HG03575 (cell line): ENCODE data around the gene GUCY2D.
"Not testable (repeated sequence)": the region's sequence is repeated elsewhere in the genome, so short reads cannot be mapped to it uniquely, and the experiment has no call there.

ENCODE experiments used
- ATAC-seq: cut with Tn5 transposase; IDR thresholded peaks from one replicate; pipeline ENCODE4 v1.9.1; 2021; ENCODE audit not compliant: unreplicated experiment, insufficient number of reproducible peaks, low FRiP score; ENCODE audit errors: extremely low read depth

The GUCY2D gene

DNA sequence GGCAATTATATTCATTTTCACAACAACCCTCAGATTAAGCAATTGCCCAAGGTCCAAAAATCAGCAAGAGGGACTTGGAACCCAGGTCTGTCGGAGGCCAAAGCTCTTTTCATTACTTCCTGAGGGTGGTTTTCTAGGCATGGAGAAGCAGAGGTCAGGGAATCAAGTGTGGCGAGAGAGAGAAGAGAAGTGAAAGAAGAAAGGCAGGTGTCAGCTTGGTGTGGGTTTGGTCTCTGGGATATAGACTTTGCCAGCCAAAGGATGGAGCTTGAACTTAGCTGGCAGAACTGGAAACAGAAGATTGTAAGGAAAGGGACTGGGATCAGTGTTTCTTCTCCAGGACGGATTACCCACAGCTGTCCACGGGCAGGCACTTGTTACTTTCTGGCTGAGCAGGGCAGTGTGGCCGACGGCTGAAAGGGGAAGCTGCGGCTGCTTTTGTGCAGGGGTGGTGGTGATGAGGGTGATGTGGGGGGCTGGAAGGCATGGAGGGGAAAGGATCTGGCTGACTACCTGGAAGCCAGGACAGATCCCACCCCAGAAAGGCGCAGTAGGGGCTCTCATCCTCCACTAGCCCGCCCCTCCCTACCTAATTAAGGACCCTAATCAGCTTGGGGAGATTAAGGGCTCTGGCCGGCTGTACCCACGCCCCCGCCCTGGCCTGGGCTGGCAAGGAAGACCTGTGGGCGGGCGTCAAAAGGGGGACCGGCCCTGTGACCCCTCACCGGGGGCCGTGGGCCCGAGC lies at the start of gene GUCY2D:
TSS of gene GUCY2D (plus strand) at position 640 of the 745 bp plus-strand sequence. CDS start 433 bp downstream, outside the sequence.
- no peak for ATAC-seq

DNA sequence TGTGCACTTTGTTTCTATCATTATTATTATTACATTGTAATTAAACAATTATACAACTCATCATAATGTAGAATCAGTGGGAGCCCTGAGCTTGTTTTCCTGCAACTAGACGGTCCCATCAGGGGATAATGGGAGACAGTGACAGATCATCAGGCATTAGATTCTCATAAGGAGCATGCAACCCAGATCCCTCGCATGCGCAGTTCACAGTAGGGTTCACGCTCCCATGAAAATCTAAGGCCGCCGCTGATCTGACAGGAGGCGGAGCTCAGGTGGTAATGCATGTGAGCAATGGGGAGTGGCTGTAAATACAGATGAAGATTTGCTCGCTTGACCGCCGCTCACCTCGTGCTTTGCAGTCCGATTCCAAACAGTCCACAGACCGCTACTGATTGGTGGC lies 49.1 kb upstream of the GUCY2D start:
- not testable (repeated sequence) for ATAC-seq

DNA sequence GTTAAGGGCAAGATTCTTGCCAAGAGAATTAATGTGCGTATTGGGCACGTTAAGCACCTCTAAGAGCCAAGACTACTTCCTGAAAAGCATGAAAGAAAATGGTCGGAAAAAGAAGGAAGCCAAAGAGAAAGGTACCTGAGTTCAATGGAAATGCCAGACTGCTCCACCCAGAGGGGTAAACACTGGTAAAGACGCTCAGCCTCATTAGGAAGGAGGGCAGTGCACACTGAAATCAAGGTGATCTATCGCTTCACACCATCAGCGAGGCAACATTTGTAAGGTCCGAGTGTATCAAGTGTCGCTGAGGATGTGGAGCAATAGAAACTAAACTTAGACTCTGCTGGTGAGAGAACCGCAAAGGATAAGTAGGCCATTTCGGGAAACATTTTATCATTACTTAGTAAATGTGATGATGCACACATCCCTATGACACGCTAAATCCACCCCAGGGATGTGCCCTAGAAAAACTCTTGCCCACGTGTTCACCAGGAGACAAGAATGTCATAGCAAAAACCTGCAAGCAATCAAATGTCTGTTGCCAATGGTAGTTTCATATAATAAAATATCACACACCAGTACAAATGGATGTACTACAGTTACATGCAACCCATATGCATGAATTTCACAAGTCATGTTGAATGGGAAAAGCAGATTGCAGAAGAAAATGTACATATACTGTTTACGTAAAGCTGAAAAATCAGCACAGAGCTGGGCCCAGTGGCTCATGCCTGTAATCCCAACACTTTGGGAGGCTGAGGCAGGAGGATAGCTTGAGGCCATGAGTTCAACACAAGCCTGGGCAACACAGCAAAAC lies 46.8 kb upstream of the GUCY2D start:
- ATAC-seq: no peak

- ATAC-seq: no peak
Observed at GRCh38 chr17:7956228-7956965, 46.0 kb upstream of the GUCY2D start.

DNA sequence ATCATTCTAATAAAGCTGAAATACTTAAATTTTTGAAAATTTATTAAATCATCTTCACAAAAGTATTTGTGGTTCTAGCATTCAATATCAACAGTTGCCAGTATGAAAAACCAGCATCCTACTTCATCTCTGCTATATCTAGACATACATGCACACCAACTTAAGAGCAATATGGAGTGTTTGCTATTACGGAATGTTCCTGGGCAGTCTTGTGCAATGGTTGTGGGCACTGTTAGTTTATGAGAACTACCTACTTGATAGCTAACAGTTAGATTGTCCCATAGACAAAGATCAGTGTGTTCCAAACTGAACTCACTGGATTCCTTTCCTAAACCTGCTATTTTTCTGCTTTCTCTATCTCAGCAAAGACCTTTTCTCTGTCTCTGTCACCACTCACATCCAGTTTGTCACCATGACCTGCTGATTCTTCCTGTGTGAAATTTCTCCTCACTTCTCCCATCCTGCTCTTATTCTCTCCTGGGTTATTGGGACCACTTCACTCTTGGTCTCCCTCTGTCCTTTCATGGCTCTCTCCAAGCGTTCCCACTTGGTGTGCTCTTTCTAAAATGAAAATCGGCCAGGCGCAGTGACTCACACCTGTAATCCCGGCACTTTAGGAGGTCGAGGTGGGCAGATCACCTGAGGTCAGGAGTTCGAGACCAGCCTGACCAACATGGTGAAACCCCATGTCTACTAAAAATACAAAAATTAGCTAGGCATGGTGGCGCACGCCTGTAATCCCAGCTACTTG lies 42.7 kb upstream of the GUCY2D start:
- ATAC-seq: no peak

- ATAC-seq: no peak
Observed at GRCh38 chr17:7961421-7961820, 41.0 kb upstream of the GUCY2D start.

GRCh38 chr17:7967751-7968150 lies 34.7 kb upstream of the GUCY2D start:
- ATAC-seq: no peak

DNA sequence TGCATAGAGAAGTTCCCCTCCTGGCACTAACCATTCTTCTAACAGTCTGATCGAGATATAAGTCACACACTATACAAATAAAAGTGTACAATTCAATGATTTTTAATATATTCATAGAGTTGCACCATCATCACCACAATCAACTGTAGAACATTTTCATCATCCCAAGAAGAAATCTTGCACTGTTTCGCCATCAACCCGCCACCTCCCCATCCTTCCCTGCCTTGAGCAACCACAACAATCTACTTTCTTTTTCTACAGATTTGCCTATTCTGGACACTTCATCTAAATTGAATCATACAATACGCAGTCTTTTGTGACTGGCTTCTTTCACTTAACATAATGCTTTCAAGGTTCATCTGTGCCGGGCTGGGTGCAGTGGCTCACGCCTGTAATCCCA lies 33.0 kb upstream of the GUCY2D start:
- no peak for ATAC-seq

GRCh38 chr17:7971651-7972050 lies 30.8 kb upstream of the GUCY2D start:
- ATAC-seq: no peak

DNA sequence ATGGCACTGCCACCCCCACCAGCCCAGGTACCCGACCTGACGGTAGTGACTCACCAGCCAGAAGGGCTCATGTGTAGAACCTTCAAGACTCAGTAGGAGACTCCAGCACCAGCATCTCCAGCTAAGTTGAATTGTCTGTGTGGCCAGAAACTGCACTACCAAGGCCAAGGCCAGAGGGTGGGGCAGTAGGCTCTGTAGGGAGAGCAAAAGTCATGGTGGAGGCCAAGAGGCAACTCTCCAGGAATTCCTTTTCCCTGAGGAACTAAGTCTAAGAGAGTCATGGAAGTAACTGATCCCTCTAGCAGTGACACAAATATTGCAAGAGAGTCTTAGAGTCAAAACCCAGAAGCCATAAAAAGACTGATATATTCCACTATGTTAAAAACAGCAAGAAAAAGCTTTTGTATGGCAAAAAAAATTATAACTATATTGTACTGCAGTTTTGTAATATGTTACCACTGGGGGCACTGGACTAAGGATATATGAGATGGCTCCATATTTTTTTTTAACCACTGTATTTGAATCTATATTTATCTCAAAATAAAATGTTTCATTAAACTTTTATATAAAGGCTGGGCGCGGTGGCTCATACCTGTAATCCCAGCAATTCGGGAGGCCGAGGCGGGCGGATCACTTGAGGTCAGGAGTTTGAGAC lies 30.2 kb upstream of the GUCY2D start:
- no peak for ATAC-seq

DNA sequence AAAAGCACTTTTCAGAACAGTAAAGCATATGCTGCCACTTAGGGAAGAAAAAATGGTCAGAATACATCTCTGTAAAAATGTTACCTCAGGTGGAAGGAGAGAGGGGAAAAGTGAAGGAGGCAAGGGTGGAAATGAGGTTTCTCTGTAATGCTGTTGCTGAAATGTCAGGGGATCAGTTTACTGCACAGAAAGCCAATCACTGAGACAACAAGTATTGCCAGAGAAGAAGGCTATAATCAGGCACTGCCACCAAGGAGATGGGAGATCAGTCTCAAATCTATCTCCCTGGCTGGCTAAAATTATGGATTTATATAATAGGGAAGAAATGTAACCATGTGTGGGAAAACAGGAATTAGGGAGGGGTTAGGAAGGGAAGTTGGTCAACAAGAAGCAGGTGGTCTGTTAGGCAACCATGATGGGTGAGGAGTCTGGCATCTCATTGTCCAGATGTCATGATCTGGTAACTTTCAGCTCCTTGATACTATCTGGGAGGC lies 27.7 kb upstream of the GUCY2D start:
- ATAC-seq: no peak

- no peak for ATAC-seq
Observed at GRCh38 chr17:7977039-7977438, 25.4 kb upstream of the GUCY2D start.

DNA sequence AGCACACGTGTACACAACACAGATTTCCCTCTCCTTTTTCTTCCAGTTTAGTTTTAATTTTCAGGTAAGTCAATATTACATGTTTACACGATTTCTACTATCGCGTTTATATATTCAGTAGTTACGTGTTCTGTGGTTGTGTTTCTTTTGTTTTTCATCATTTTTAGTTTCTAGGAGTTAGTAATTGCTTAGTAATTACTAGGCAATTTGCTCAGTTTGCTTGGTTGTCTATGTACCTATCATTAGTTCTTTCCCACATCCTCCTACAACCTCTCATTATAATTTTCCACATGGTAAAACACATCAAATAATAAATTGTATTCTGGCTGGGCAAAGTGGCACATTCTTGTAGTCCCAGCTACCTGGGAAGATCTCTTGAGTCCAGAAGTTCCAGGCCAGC lies 24.6 kb upstream of the GUCY2D start:
- ATAC-seq: no peak

- ATAC-seq: no peak
Observed at GRCh38 chr17:7982173-7982572, 20.2 kb upstream of the GUCY2D start.

GRCh38 chr17:7982666-7983065 lies 19.7 kb upstream of the GUCY2D start:
- no peak for ATAC-seq

GRCh38 chr17:7984904-7985303 lies 17.5 kb upstream of the GUCY2D start:
- ATAC-seq: no peak

GRCh38 chr17:7987112-7987893 lies 15.1 kb upstream of the GUCY2D start:
- no peak for ATAC-seq

DNA sequence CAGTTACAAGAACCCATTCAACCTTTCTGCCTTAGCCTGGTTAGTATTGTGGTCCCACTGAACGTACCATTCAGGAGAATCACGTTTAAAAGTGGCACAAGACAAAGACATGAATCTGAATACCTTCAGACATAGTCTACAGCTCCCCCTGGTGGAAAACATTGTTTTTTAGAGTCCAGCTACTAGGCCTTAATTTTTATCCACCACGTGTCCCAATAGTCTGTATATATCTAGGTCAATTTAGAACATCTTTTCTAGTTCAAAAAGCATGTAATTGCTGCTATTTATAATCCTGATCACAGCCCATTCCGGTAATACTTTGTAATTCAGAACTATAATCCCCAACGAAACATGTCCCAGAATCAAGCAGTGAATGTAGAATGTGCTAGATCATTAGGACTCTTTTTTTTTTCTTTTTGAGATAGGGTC lies 13.7 kb upstream of the GUCY2D start:
- no peak for ATAC-seq
